SU-DHL-6 (cell line): ENCODE measurements around the gene NDFIP1.

ENCODE experiments used
- H2AFZ ChIP-seq: fragments of 200-600 bp; sonication (generic); 2 replicates; pipeline ENCODE4 v1.6.1; 2014; ENCODE audit warnings: low read depth, mild to moderate bottlenecking, moderate library complexity, mixed read lengths, antibody characterized with exemption, low read length; ENCODE audit not compliant: severe bottlenecking
- H3F3A ChIP-seq: fragments of 200-600 bp; shearing (Covaris generic); 2 replicates; pipeline ENCODE4 v1.6.0; 2016; ENCODE audit warnings: antibody characterized with exemption, mild to moderate bottlenecking; ENCODE audit not compliant: insufficient read depth
- H3K27ac ChIP-seq: fragments of 200-600 bp; sonication (generic); 2 replicates; pipeline ENCODE4 v1.5.1; 2016; ENCODE audit warnings: low read depth, mild to moderate bottlenecking, low read length, moderate library complexity, mixed read lengths
- H3K27me3 ChIP-seq: fragments of 200-600 bp; sonication (generic), shearing (Covaris generic); 2 replicates; pipeline ENCODE4 v1.6.0; 2014; ENCODE audit warnings: mild to moderate bottlenecking, low read length
- H3K36me3 ChIP-seq: fragments of 200-600 bp; sonication (generic); 2 replicates; pipeline ENCODE4 v1.6.1; 2014; ENCODE audit warnings: mild to moderate bottlenecking, low read length, mixed read lengths
- H3K4me2 ChIP-seq: fragments of 300-600, 200-600 bp; shearing (Covaris generic), sonication (generic); 2 replicates; pipeline ENCODE4 v1.6.0; 2014; ENCODE audit warnings: low read length, low read depth, mild to moderate bottlenecking; ENCODE audit not compliant: poor library complexity, severe bottlenecking
- H3K4me3 ChIP-seq: fragments of 200-600 bp; sonication (generic); 2 replicates; pipeline ENCODE4 v1.5.1; 2014; ENCODE audit warnings: antibody characterized with exemption, low read length, mild to moderate bottlenecking, mixed read lengths; ENCODE audit not compliant: insufficient read depth, poor library complexity, severe bottlenecking
- H3K79me2 ChIP-seq: fragments of 200-600 bp; sonication (generic); 2 replicates; pipeline ENCODE4 v1.6.1; 2014; ENCODE audit warnings: mild to moderate bottlenecking, low read length, moderate library complexity; ENCODE audit not compliant: insufficient read depth
- H3K9ac ChIP-seq: fragments of 200-600 bp; sonication (generic); 2 replicates; pipeline ENCODE4 v1.7.0; 2014; ENCODE audit warnings: mild to moderate bottlenecking, low read length
- H3K9me2 ChIP-seq: fragments of 200-600 bp; sonication (generic); replicated peaks from 2 replicates; pipeline ENCODE4 v1.6.1; 2014; ENCODE audit warnings: low read length; ENCODE audit not compliant: insufficient read depth
- H3K9me3 ChIP-seq: fragments of 200-600 bp; sonication (generic); 2 replicates; pipeline ENCODE4 v1.6.1; 2014; ENCODE audit warnings: low read length, mixed read lengths; ENCODE audit not compliant: insufficient read depth
- H4K20me1 ChIP-seq: fragments of 200-600 bp; sonication (generic); 2 replicates; pipeline ENCODE4 v1.6.1; 2014; ENCODE audit warnings: low read depth, mild to moderate bottlenecking, antibody characterized with exemption, low read length, moderate library complexity, mixed read lengths
- CTCF ChIP-seq: fragments of 200-600 bp; sonication (generic); IDR thresholded peaks from one replicate; pipeline ENCODE4 v1.5.1; 2017; ENCODE audit warnings: antibody characterized with exemption, mild to moderate bottlenecking, low read length, moderate library complexity; ENCODE audit not compliant: insufficient read depth, poor library complexity, severe bottlenecking
- EZH2phosphoT487 ChIP-seq: fragments of 200-600 bp; sonication (generic), shearing (Covaris generic); conservative IDR thresholded peaks from 2 replicates; pipeline ENCODE4 v1.6.1; 2018; ENCODE audit warnings: mild to moderate bottlenecking, antibody characterized with exemption, low read length, moderate library complexity, mixed read lengths

Gene NDFIP1

GRCh38 chr5:142119051-142119625 is 10.6 kb downstream of the NDFIP1 start:
- Histone ChIP-seq H3K27me3 (no peaks in the 10 kb centered on the region), H3F3A (no peaks in the 10 kb centered on the region), H3K27ac (no peak overlapping the region), H4K20me1 (no peaks in the 10 kb centered on the region), H3K4me3 (no peak overlapping the region), H3K4me2 (no peak overlapping the region), H3K9me2 (no peaks in the 10 kb centered on the region), H3K36me3 (no peaks in the 10 kb centered on the region), H3K9ac (no peak overlapping the region), H3K79me2 (no peaks in the 10 kb centered on the region), H3K9me3 (no peaks in the 10 kb centered on the region), H2AFZ (no peak overlapping the region)
- no peak for TF ChIP-seq CTCF
- no peak for TF ChIP-seq EZH2phosphoT487

DNA sequence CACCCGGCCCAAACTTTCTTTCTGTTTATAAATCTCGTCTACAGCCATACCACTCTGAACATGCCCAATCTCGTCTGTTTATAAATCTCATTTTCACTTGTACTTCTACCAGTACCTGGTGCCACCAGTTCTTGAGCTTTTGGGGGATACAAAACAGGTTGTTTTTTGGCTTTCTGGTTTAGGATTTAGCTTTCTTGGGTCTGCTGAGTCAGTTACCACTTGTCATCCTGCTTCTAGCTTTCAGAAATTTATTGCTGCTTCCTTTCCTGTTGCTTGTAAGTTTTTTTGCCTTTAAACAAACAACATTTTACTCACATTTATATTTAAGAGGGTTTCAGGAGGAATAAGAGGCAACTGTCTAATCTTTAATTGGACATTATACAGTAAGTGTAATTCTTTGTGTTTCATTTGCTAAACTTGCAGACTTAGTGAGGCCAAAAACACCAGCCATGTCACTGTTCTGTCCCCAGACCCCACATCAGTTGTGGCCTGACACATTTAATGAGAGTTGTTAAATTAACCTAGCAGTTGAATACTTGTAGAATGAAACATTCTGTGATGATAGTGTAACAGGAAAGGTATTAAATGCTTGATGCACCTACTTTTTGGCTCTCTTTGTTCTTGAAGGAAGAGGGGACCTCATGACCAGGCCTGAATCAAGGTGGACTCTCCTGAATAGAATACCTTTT is 11.8 kb downstream of the NDFIP1 start:
- no peak overlapping the region for H3K4me2 ChIP-seq
- no peaks in the 10 kb centered on the region for H4K20me1 ChIP-seq
- no peak overlapping the region for H2AFZ ChIP-seq
- H3K4me3 ChIP-seq, result no peak overlapping the region
- TF ChIP-seq CTCF (no peak), EZH2phosphoT487 (no peak)
- no peak overlapping the region for H3K27ac ChIP-seq
- no peaks in the 10 kb centered on the region for H3K27me3 ChIP-seq
- no peaks in the 10 kb centered on the region for H3K36me3 ChIP-seq
- no peak overlapping the region for H3K9ac ChIP-seq
- no peaks in the 10 kb centered on the region for H3F3A ChIP-seq
- H3K9me2 ChIP-seq, result no peaks in the 10 kb centered on the region
- H3K9me3 ChIP-seq, result no peaks in the 10 kb centered on the region
- no peaks in the 10 kb centered on the region for H3K79me2 ChIP-seq

GRCh38 chr5:142122121-142122520 is 13.5 kb downstream of the NDFIP1 start:
- Histone ChIP-seq H4K20me1 (no peaks in the 10 kb centered on the region), H3K9me2 (no peaks in the 10 kb centered on the region), H3K9me3 (no peaks in the 10 kb centered on the region), H2AFZ (no peak overlapping the region), H3K27me3 (no peaks in the 10 kb centered on the region), H3K4me3 (no peak overlapping the region), H3K9ac (no peak overlapping the region), H3F3A (no peaks in the 10 kb centered on the region), H3K4me2 (no peak overlapping the region), H3K36me3 (no peaks in the 10 kb centered on the region), H3K27ac (no peak overlapping the region), H3K79me2 (no peaks in the 10 kb centered on the region)
- TF ChIP-seq EZH2phosphoT487 (no peak), CTCF (no peak)
